NCI-H510A treated with DMSO at 0.1 percent for 48 hours (cell line): ENCODE measurements around the gene MAGEC3.
"Not testable (repeated sequence)": the region's sequence is repeated elsewhere in the genome, so short reads cannot be mapped to it uniquely, and the experiment has no call there.

Source experiments
- DNase-seq: peaks from one replicate; lab custom pipeline; 2025; lab: John Stamatoyannopoulos, UW

Gene MAGEC3, protein sequence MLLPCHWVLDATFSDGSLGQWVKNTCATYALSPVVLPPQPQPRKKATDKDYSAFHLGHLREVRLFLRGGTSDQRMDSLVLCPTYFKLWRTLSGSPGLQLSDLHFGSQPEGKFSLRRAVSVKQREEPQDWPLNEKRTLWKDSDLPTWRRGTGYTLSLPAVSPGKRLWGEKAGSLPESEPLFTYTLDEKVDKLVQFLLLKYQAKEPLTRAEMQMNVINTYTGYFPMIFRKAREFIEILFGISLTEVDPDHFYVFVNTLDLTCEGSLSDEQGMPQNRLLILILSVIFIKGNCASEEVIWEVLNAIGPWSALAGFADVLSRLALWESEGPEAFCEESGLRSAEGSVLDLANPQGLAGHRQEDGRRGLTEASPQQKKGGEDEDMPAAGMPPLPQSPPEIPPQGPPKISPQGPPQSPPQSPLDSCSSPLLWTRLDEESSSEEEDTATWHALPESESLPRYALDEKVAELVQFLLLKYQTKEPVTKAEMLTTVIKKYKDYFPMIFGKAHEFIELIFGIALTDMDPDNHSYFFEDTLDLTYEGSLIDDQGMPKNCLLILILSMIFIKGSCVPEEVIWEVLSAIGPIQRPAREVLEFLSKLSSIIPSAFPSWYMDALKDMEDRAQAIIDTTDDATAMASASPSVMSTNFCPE

GRCh38 chrX:141838016-141838415 lies at the start of gene MAGEC3:
Gene MAGEC3 (plus strand): TSS chrX:141838316. CDS start chrX:141838316, 0 bp downstream.
- no peak for DNase-seq

- DNase-seq: no peak
Observed at GRCh38 chrX:141791856-141792255, 46.3 kb upstream of the MAGEC3 start.

GRCh38 chrX:141811438-141811837 lies 26.7 kb upstream of the MAGEC3 start:
- no peak for DNase-seq

GRCh38 chrX:141814213-141814857 lies 23.8 kb upstream of the MAGEC3 start:
- DNase-seq: no peak

- DNase-seq: no peak
Observed at GRCh38 chrX:141815904-141816303, 22.2 kb upstream of the MAGEC3 start.

DNA sequence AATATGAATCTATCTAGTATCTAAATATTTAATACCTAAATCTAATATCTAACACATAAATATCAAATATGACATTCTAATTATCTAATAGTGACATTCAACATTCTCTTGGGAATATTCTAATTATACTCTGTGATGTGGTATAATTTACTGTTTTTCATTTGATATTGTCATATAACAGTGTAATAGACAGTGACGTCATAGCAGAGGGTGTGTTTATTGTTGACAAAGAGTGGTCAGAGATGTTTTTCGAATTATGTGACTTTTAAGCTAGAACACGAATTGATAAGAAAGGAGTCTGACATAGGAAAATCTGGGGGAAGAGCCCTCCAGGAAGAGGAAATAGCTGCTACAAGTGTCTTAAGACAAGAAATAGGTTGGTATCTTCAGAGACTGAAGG lies 5.9 kb upstream of the MAGEC3 start:
- no peak for DNase-seq

DNA sequence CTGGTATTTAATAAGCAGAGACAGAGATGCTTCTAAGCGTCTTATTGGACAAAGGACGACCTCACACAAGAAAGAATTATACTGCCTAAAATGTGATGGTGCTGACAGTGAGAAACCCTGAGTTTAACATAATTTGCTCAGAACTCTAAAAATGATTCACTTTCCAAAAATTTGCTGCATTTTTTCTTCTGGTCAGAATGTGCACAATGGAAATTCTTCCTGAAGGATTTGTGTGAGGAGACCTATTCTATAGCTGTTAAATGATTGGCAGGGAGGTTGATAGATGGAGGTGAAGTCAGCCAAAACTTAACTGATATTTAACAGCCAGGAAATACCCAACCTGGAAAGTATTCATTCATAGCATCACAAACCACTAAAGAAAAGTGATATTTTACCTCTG lies 1.7 kb downstream of the MAGEC3 start:
- DNase-seq: no peak

DNA sequence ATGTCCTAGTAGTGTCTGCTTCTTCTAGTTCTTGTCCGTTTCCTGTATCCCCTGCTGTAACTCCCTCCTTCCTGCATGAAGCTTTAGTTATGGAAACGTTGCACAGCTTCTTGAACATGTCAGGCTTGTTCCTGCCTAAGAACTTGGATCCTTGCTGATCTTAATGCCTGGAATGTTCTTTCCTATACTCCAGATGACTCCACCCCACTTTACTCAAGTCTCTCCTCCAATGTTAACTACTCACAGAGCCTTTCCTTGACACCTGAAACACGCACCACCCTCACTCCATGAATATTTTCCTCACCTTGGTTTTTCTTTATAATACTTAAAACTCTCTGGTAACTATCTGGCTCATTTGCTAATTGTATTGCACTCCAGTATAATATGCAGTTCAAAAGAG lies 19.4 kb downstream of the MAGEC3 start:
- no peak for DNase-seq

GRCh38 chrX:141879616-141880015 lies 41.5 kb downstream of the MAGEC3 start:
- no peak for DNase-seq

DNA sequence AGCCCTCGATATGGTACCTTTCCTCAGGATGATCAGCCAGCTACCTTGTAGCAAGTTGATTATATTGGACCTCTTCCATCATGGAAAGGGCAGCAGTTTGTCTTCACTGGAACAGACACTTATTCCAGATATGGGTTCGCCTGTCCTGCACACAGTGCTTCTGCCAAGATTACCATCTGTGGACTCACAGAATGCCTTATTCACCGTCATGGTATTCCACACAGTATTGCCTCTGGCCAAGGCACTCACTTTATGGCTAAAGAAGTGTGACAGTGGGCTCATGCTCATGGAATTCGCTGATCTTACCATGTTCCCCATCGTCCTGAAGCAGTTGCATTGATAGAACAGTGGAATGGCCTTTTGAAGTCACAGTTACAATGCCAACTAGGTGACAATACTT lies 50.7 kb downstream of the MAGEC3 start:
- not testable (repeated sequence) for DNase-seq

- no peak for DNase-seq
Observed at GRCh38 chrX:141894733-141895132, 56.6 kb downstream of the MAGEC3 start.

DNA sequence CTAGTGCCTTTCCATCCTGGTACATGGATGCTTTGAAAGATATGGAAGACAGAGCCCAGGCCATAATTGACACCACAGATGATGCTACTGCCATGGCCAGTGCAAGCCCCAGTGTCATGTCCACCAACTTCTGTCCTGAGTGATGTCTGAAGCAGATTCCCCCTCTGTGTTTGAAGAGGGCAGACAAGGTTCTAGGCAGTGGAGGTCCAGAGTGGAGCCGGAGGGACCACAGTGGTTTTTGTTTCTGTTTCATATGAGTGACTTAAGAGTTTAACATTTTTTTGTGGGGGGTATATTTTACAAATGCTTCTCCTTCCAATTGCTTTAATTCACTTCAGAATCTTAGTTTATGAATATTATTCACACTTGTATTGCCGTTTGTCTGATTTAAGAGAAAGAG lies 59.6 kb downstream of the MAGEC3 start:
- no peak for DNase-seq

DNA sequence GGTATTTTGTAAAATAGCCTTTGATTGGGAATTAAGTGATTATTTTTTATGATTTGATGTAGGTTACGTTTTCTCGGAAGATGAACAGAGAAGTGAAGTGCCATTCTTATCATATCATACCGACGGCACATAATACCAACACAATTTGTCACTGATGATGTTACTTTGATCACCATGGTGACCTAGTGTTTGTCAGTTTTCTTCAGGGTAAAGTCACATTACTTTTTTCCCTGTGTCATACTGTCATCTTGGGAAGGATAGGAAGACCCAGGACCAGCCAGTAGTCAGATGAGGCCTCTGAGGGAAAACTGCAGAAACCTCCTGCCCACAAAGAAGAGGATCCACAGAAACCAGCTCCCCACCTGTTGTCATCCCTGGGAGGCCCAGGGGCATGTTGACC lies 64.2 kb downstream of the MAGEC3 start:
- DNase-seq: no peak

DNA sequence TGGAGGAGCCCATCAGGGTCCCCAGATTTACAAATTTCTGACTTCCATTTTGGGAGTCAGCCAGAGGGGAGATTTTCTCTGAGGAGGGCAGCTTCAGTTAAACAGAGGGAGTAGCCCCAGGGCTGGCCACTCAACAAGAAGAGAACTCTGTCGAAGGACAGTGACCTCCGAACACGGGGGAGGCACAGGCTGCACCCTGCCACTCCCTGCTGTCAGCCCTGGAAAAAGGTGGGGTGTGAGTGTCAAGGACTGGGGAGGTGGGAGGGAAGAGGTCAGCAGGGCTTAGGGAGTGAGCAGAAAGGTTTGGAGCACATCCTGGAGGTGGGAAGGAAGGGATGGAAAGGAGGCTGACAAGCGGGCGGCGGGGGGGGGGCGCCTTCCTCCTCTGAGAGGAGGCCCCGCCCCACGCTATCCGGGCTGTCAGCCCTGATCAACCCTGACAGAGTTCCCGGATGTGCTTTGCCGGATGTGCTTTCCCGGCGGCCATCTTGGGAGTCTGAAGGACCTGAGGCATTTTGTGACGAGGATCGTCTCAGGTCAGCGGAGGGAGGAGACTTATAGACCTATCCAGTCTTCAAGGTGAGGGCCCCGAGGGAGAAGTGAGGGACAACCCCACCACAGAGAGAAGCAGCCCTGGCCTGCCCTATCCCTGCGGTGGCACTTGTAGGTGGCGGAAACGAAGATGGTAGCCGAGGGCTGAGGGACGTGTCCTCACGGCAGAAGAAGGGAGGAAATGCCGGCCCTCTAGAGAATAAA lies 65.5 kb downstream of the MAGEC3 start, which contains the start of gene MAGEC1:
Gene MAGEC1, plus strand, starts transcription at position 495 of the 756 bp plus-strand sequence. CDS start 1,179 bp downstream, outside the sequence.
- no peak for DNase-seq

GRCh38 chrX:141904262-141904661 lies 66.1 kb downstream of the MAGEC3 start:
- DNase-seq: no peak

DNA sequence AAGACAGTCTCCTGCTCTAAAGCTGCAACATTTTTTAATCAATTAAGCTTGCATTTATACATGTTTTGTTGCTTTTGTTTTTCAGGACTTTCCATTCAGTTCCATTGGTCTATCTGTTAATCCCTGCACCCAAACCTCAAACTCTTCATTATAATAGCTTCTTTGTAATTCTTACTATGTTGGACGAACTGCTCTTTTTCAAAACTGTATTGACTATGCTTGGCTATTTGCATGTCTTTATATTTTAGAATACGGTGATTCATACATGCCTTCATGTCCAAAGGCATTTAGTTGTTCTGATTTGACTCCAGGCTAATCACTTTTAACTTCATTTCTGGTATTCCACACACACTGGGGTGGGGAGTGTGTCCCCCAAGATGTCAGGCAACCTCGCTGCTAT lies 79.7 kb downstream of the MAGEC3 start:
- no peak for DNase-seq

GRCh38 chrX:141924293-141924692 lies 86.2 kb downstream of the MAGEC3 start:
- no peak for DNase-seq

- DNase-seq: no peak
Observed at GRCh38 chrX:141928432-141928831, 90.3 kb downstream of the MAGEC3 start.

DNA sequence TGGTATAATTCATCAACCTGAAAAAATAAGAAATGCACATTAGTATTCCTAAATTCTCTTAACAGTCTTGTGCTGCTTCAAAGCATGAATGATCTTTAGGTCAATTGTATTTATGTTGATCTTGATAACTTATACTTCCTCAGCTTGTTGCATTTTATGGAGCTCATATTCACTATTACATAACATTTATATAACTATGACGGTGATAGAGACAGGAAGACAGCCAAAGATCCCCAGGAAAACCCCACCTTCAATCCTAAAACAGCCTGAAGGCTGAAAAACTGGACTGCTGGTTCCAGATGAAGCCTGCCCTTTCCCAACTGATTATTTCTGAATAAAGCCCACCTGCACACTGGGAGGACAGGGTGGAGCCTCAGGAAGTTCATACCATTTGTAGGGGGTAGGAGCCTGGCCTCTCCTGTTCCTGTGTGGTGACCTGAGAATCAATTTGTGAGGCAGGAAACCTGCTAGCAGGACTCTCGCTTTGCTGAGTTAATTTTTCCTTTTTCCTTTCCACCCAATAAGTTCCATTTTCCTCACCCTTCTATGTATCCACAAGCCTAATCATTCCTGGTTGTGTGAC lies 96.0 kb downstream of the MAGEC3 start:
- no peak for DNase-seq

DNA sequence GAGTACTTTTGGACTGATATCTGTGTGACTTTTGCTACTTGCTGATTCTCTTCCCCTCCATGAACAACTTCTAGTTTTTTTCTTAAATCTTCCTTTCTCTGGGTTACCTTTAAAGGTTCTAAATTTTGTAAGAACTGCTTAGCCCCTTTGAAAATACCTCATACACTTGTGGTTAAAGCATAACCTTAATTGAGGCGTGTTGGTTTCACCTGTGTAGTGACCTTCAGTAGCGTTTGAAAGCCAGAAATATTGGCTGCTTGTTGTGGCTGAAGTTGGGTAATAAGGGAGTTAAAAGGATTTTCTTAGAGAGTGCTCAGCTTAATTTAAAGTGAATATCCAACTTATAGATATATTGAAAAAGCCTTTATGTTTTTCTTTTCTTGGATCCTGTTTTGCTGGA lies 97.5 kb downstream of the MAGEC3 start:
- DNase-seq: no peak

GRCh38 chrX:141936080-141936479 lies 98.0 kb downstream of the MAGEC3 start:
- DNase-seq: no peak

DNA sequence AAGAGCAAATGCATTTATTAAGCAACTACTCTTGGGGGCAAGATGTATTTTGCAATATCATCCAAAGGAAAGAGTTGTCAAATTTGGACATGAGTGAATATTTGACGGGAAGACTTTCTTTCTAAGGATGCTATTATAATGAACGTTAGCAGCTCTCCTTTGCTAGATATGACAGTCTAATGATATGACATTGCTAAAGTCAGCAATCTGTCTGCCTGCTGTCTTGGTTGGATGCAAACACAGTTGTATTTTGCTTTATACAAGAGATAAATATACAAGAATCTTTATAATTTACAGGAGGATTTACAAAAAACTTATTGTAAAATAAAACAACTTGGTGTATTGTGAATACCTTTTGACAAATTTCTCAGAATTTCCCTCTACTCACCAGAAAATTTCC lies 103.1 kb downstream of the MAGEC3 start:
- no peak for DNase-seq
